Right renal pelvis (tissue), 4 donors: ENCODE measurements around the gene ELAVL1. TPM values are rescaled to one million over a fixed set of nuclear protein-coding genes. Genes with fewer than 3 reads are reported as not detected.
A peak's percentile ranks its signal among the peaks of the same experiment; 100 is the strongest.

ENCODE experiments used
- DNase-seq, 4 donors: peaks; one replicate each; pipeline ENCODE4 v3.0.0-alpha.2; 2013; ENCODE audit warnings: low read depth in 4 of 4, low spot score in 3 of 4, missing footprints in 1 of 4
- polyA plus RNA-seq, 4 donors: library from polyadenylated mRNA; unstranded; fragments of 120-200 nt; gene quantifications; one replicate each; pipeline ENCODE4 v1.2.1, GENCODE V29; 2013; ENCODE audit not compliant: insufficient read length in 4 of 4

ELAVL1 gene
- polyA plus RNA-seq, 4 donors, result 87.8 to 91.8 (median 89.0) TPM

DNA sequence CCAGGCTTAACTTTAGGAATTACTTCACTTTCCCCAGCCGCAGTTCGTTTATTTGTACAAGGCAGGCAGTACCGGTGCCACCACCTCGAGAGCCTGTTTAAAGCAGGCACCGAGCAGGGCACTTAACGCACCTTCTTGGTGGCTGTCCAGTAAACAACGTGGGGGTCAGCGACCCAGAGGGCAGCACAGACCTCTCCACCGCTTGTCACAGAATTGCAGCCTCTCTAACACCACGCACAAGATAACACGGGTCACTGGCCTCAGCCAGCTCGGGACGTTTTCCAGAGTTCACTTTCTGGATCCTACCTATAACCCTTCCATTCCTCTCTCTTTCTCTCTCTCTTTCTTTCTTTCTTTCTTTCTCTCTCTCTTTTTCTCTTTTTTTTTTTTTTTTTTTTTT is 16.8 kb upstream of the ELAVL1 start:
- no peak for DNase-seq

DNA sequence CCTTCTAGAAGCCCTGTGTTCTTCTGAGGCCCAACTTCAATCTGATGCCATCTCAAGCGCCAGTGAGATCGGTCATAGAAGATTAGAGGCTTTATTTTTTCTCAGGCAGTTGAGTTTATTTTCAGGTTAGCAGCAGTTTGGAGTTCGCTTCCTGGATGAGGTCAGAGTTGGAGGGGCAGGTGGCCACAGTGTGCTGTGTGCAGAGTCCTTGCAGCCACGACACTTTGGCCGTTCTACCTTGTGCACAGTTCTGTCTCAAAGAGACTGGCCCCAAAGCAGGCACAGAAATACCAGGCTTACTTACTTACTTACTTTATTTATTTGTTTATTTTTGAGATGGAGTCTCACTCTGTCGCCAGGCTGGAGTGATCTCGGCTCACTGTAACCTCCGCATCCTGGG is 15.9 kb upstream of the ELAVL1 start:
- DNase-seq, result no peak

- no peak for DNase-seq
These were observed 15.2 kb upstream of the ELAVL1 start for GRCh38 chr19:8020681-8021080.

- no peak for DNase-seq
These were observed 12.4 kb upstream of the ELAVL1 start for GRCh38 chr19:8017808-8018207.

- no peak for DNase-seq
These were observed 523 bp downstream of the ELAVL1 start for GRCh38 chr19:8004723-8005513.

DNA sequence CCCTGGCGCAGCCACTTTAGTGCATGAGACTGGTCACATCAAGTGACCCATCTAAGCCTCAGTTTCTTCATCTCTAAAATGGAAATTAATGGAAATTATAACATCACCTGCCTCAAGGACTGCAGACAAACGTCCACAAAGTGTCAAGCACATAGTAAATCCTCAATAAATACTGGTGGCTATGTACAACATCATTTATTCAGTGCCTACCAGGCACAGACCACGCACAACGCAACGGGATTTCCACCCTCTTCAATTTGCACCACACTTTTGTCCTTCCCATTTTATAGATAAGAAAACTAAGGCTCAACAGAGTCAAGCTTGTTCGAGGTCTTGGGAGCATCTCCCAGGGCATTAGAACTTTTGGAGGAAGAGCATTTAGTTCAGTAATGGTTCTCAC is 1.4 kb downstream of the ELAVL1 start:
- no peak for DNase-seq

DNA sequence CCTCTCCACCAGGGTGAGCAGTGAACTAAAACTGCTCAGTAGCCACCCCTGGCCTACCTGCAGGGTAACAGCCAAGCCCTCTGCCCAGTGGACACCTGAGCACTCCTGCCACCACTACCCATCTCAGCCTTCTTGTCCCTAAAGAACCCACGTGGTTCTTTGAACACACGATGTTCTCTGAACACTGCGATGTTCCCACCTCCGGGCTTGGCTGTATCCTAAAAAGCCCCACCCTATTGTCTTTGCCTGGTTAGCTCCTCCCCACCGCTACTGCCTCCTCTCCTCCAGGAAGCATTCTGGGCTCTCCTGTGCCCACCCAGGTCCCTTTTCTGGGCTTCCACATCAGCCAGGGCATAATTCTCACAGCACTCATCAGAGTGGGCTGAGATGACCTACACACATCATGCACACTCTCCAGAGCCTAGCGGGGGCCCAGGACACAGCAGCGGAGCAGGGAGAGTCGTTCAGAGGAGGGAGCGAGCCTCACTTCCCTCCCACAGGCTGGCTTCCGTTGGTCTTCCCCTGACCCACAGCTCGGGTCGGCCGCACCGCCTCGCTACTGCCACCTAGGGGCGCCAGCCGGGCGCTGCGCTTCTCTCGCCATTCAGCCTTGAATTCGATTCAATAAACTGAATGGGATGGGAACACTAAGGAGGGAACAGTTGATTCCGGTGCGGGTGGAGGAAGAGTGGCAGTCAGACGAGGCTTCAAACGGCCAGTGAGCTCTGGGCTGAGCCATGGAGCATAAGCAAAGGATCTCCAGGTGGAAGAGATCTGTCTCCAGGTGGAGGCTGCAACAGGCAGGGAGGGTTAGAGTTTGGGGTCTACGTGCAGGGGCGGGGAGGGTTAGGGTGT is 3.2 kb downstream of the ELAVL1 start:
- DNase-seq, result peak; percentile 48 to 61 (median 55)

DNA sequence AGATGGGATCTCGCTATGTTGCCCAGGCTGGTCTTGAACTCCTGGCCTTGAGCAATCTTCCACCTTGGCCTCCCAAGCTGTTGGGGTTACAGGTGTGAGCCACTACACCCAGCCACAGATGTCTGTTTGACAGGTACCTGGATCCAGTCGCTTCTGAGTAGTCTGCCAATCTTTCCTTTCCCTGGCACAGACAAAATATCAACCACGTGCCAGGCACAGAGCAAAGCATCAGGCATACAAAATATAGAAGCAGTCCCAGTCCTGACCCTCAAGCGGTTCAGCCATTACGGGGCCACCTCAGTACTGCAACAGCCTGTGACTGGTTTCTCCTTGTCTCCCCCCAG is 3.8 kb downstream of the ELAVL1 start:
- no peak for DNase-seq

DNA sequence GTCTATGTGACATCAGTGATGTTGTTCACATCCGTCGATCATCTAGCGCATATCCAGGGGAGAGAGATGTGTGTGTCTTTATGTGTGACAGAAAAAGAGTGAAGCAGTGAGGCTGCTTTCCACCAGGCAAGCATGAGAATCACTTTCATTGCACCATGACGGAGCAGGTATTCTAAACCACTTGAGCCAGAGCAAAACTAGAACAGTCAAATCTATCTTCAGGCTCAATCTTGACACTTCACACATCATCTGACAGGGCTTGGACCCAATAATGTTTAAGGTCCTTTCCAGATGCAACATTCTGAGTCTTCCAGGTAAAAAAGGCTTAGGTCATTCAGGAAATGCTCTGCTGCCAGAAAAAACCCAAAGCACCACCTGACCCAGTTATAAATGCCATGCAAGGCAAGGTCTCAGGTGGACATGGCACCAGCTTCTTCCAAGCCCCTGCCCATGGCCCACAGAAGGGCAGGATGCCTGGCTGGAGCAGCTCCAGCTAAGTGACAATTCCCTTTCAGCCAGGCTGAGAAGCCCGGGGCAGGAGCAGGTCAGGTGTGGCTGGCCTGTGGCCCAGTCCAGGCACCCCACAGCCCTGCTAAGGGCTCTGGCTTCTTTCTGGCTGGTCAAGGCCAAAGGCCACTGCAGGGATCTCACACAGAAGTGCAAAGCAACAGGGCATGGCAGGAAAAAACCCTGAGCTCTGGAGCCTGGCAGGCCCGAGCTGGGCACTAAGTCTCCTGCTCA is 5.0 kb downstream of the ELAVL1 start:
- no peak for DNase-seq

GRCh38 chr19:7999376-7999775 is 6.1 kb downstream of the ELAVL1 start:
- no peak for DNase-seq

DNA sequence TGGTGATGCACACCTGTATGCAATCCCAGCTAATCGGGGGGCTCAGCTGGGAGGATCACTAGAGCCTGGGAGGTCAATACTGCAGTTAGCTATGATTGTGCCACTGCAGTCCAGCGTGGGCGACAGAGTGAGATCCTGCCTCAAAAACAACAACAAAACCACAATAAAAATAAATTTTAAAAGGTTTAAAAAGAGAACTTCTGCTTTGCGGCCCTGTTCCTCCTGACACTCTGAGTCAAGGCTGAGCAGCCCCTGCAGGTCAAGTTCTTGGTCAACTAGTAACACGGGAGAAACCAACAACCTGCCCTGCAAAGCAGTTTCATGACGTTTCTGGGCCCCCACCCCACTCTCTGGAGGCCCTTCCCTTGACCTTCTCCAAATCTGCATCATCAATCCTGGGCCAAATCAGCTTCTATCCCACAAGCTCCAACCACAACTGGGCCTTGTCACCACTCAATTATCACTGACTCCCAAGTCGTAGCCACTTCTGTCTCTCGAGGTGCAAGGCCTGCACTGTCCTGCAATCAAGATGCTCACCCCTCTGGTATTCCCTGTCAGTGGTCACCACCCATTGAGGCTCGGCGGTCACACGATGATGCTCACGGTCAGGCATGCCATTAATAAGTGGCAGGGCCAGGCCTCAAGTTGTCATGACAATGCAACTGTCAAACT is 7.5 kb downstream of the ELAVL1 start:
- no peak for DNase-seq

DNA sequence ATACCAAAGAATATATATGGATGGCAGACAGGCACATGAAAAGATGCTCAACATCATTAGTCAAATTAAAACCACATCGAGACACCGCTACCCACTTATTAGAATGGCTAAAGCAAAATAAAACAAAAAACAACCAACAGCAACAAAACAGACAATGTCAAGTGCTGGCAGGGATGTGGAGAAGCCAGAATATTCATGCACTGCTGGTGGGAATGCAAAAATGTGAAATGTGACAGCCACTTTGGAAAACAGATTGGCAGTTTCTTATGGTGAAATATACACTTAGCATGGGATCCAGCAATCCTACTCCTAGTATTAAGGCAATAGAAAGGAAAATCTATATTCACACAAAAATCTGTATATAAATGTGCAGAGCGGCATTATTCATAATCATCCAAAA is 8.6 kb downstream of the ELAVL1 start:
- no peak for DNase-seq

- no peak for DNase-seq
These were observed 9.7 kb downstream of the ELAVL1 start for GRCh38 chr19:7995810-7996158.

DNA sequence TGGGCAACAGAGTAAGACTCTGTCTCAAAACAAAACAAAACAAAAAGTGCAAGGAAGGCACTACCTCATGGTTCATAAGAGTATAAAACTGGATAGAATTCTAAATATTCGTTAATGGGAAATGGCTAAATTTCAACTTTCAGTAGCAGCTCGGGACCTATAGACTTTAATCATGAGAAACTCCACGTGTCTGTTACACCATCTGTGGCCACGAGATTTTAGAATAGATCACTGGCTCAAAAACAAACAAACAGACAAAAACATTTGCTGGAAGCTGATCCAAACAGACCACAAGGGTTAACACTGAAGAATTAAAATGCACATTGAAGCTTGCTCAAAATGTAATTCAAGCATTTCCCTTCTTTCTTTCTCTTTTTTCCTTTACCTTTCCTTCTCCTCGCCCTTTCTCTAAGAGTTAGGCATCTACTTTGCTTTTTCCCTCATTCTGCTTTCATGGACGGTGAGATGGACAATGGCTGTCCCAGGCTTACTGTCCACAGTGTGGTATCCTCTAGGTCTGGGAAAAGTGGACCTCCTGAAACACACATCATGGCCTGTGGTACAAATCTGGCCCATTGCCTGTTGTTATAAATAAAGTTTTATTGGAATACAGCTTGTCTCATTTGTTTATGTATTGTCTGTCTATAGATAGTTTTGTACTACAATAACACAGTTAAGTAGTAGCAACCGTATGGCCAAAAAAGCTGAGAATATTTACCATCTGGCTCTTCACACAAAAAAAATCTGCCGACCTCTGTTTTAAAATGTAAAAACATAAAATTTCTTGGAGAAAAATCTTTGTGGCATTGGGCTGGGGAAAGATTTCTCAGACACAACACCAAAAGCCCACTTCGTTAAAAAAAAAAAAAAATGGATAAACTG is 10.3 kb downstream of the ELAVL1 start:
- DNase-seq, result no peak

DNA sequence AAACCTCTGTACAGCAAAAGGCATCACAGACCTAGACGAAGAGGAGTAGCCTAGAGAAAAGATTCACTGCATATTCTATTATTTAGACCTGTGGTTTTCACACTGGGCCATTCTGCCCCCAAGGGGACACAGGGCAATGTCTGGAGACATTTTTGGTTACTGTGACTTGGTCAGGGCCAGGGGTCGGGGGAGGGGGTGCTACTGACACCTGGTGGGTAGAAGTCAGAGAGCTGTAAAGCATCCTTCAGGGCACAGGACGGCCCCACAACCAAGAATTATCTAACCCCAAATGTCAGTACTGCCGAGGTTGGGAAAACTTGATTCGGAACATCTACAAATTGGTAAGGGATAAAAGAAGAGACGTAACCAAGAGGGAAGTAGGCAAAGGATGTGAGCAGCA is 11.3 kb downstream of the ELAVL1 start:
- no peak for DNase-seq

DNA sequence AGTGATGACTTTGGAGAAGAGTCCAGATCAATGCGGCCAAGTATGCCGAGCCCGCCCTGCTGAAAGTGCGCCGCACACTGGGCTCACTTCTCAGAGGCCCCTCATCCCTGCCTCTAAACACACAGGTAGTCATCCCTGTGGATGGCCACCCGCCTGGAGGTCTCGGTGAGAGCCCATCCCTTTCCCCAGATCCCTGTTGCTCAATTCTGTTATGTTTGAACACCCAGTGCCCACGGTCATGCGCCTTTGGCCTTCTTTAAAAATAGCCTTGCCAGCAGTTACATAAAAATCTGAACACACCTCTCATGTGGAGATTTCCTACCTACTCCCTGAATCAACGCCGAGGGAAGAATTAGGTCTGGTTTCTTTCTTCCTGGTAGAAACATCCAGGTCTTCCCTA is 11.9 kb downstream of the ELAVL1 start:
- no peak for DNase-seq

DNA sequence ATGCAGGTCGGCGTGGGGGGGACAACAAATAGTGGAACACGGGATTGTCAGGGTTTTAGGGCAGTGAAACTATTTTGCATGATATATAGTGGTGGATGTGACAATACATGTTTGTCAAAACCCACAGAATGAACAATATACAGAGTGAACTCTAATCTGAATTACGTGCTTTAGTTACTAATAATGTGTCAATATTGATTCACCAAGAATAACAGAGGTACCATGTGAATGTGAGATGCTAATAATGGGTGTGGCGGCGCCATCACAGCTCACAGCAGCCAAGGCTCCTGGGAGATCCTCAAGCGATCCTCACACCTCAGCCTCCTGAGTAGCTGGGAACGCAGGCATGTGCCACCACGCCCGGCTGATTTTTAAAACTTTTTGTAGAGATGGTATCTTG is 12.9 kb downstream of the ELAVL1 start:
- DNase-seq, result no peak

- DNase-seq, result no peak
These were observed 16.3 kb downstream of the ELAVL1 start for GRCh38 chr19:7989071-7989575.

GRCh38 chr19:7988307-7988706 is 17.1 kb downstream of the ELAVL1 start:
- no peak for DNase-seq
